NT2/D1 (cell line): Measurements from ENCODE around the gene KRTCAP2.

Experiments used
- SUZ12 ChIP-seq: IDR thresholded peaks from 2 replicates; pipeline ENCODE4 v1.6.1; 2011; ENCODE audit not compliant: insufficient read length, insufficient read depth; ENCODE audit errors: extremely low read depth
- YY1 ChIP-seq: IDR thresholded peaks from 2 replicates; pipeline ENCODE4 v1.6.1; 2011; ENCODE audit not compliant: insufficient read length, insufficient read depth
- ZNF274 ChIP-seq: IDR thresholded peaks from 2 replicates; pipeline ENCODE4 v1.6.1; 2011; ENCODE audit warnings: mild to moderate bottlenecking, low read depth, low read length

- TF ChIP-seq ZNF274 (no peak), YY1 (no peak), SUZ12 (no peak)
Observed at GRCh38 chr1:155181371-155182051, 8.4 kb upstream of the KRTCAP2 start.
